ENCODE data around the gene DPP6.
"Not testable (repeated sequence)": the region's sequence is repeated elsewhere in the genome, so short reads cannot be mapped to it uniquely, and the experiment has no call there.

GRCh38 chr7:154053466-154054312, 1.5 kb downstream of the DPP6 start:
- TF ChIP-seq, protein P1, sequence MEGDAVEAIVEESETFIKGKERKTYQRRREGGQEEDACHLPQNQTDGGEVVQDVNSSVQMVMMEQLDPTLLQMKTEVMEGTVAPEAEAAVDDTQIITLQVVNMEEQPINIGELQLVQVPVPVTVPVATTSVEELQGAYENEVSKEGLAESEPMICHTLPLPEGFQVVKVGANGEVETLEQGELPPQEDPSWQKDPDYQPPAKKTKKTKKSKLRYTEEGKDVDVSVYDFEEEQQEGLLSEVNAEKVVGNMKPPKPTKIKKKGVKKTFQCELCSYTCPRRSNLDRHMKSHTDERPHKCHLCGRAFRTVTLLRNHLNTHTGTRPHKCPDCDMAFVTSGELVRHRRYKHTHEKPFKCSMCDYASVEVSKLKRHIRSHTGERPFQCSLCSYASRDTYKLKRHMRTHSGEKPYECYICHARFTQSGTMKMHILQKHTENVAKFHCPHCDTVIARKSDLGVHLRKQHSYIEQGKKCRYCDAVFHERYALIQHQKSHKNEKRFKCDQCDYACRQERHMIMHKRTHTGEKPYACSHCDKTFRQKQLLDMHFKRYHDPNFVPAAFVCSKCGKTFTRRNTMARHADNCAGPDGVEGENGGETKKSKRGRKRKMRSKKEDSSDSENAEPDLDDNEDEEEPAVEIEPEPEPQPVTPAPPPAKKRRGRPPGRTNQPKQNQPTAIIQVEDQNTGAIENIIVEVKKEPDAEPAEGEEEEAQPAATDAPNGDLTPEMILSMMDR (IDR thresholded peaks at IDR 0.05): not testable (repeated sequence)
- TF ChIP-seq POLR2A (IDR thresholded peaks at IDR 0.05): not testable (repeated sequence)

All from heart left ventricle (tissue), 13 donors.